ENCODE data around the gene LPCAT1.

DNA sequence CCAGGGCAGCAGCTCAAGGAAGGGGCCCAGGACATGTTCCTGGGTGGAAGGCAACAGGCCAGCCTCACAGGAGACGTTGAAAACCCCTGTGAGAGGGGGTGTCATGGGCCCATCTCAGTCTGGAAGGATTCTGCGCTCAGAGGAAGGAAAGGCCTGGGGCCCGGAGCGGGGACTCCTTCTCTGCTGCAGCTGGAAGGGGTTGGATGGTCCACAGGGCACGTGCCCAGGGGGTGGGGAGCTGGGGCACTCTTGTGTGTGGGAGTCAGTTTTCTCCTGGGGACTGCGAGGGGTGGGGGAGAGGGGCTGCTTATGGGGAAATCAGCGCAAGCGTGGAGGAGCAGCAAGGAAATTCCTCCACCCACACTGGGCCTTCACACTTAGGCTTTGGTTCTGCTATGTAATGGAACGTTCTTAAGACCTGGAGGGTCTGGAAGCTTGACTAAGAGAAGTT, 2.9 kb upstream of the LPCAT1 start:
- TF ChIP-seq, protein P1, sequence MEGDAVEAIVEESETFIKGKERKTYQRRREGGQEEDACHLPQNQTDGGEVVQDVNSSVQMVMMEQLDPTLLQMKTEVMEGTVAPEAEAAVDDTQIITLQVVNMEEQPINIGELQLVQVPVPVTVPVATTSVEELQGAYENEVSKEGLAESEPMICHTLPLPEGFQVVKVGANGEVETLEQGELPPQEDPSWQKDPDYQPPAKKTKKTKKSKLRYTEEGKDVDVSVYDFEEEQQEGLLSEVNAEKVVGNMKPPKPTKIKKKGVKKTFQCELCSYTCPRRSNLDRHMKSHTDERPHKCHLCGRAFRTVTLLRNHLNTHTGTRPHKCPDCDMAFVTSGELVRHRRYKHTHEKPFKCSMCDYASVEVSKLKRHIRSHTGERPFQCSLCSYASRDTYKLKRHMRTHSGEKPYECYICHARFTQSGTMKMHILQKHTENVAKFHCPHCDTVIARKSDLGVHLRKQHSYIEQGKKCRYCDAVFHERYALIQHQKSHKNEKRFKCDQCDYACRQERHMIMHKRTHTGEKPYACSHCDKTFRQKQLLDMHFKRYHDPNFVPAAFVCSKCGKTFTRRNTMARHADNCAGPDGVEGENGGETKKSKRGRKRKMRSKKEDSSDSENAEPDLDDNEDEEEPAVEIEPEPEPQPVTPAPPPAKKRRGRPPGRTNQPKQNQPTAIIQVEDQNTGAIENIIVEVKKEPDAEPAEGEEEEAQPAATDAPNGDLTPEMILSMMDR (IDR thresholded peaks at IDR 0.05) = no peak
- no peak for TF ChIP-seq POLR2AphosphoS5 (IDR thresholded peaks at IDR 0.05)

All from breast epithelium (tissue), 3 donors.